HepG2 (cell line): Measurements from ENCODE around the gene PPP1R8. TPM values are rescaled to one million over a fixed set of nuclear protein-coding genes. Genes with fewer than 3 reads are reported as not detected.

ENCODE experiments used
- ATF1 ChIP-seq: IDR thresholded peaks from 2 replicates; pipeline ENCODE4 v1.6.1; 2016; ENCODE audit warnings: mild to moderate bottlenecking, control low read depth
- CBFB ChIP-seq: sonication (generic); formaldehyde crosslinking; IDR thresholded peaks from 2 replicates; pipeline ENCODE4 v1.4.0; 2020; ENCODE audit warnings: missing genetic modification reagents
- CHD2 ChIP-seq: IDR thresholded peaks from 2 replicates; pipeline ENCODE4 v1.6.1; 2011; ENCODE audit warnings: low read depth, low read length, improper control_type of control experiment
- ERF ChIP-seq: IDR thresholded peaks from 2 replicates; pipeline ENCODE4 v1.6.1; 2018; ENCODE audit warnings: missing biosample characterization, missing genetic modification reagents
- HOXA7 ChIP-seq: sonication (generic); formaldehyde crosslinking; IDR thresholded peaks from 2 replicates; pipeline ENCODE4 v1.8.1; 2022; ENCODE audit warnings: mild to moderate bottlenecking, missing genetic modification reagents, moderate library complexity
- IRF9 ChIP-seq: sonication (generic); formaldehyde crosslinking; IDR thresholded peaks from 2 replicates; pipeline ENCODE4 v1.8.0; 2022; ENCODE audit warnings: missing genetic modification reagents, mild to moderate bottlenecking, borderline replicate concordance
- JDP2 ChIP-seq: sonication (generic); formaldehyde crosslinking; IDR thresholded peaks from 2 replicates; pipeline ENCODE4 v1.8.1; 2022; ENCODE audit warnings: missing genetic modification reagents, borderline replicate concordance
- KLF15 ChIP-seq: sonication (generic); formaldehyde crosslinking; IDR thresholded peaks from 2 replicates; pipeline ENCODE4 v1.8.1; 2023; ENCODE audit warnings: borderline replicate concordance, mild to moderate bottlenecking, inconsistent platforms, missing genetic modification reagents, mixed read lengths
- MNT ChIP-seq: fragments of 450-650 bp; IDR thresholded peaks from 2 replicates; pipeline ENCODE4 v1.6.1; 2016
- MXD4 ChIP-seq: IDR thresholded peaks from 2 replicates; pipeline ENCODE4 v1.6.1; 2016; ENCODE audit warnings: mild to moderate bottlenecking, missing biosample characterization, missing genetic modification reagents
- NFYB ChIP-seq: sonication (generic); formaldehyde crosslinking; IDR thresholded peaks from 2 replicates; pipeline ENCODE4 v1.4.0; 2020; ENCODE audit warnings: missing genetic modification reagents
- TBL1XR1 ChIP-seq: fragments of 150-350 bp; IDR thresholded peaks from 2 replicates; pipeline ENCODE4 v1.6.1; 2014; ENCODE audit warnings: borderline replicate concordance, low read length; ENCODE audit not compliant: partially characterized antibody
- TERF1 ChIP-seq: sonication (generic); formaldehyde crosslinking; IDR thresholded peaks from 2 replicates; pipeline ENCODE4 v1.8.0; 2022; ENCODE audit warnings: mild to moderate bottlenecking, missing genetic modification reagents, moderate library complexity
- TFDP1 ChIP-seq: IDR thresholded peaks from 2 replicates; pipeline ENCODE4 v1.6.1; 2016; ENCODE audit warnings: missing compliant biosample characterization, missing genetic modification reagents, borderline replicate concordance
- ZFP41 ChIP-seq: sonication (generic); formaldehyde crosslinking; IDR thresholded peaks from 2 replicates; pipeline ENCODE4 v1.4.0; 2020; ENCODE audit warnings: mild to moderate bottlenecking, missing genetic modification reagents, borderline replicate concordance
- ZNF253 ChIP-seq: sonication (generic); formaldehyde crosslinking; IDR thresholded peaks from 2 replicates; pipeline ENCODE4 v1.8.0; 2022; ENCODE audit warnings: mild to moderate bottlenecking, missing genetic modification reagents, borderline replicate concordance
- ZNF354B ChIP-seq: sonication (generic); formaldehyde crosslinking; IDR thresholded peaks from 2 replicates; pipeline ENCODE4 v1.8.0; 2022; ENCODE audit warnings: mild to moderate bottlenecking, missing genetic modification reagents
- ZNF484 ChIP-seq: sonication (generic); formaldehyde crosslinking; IDR thresholded peaks from 2 replicates; pipeline ENCODE4 v1.5.1; 2020; ENCODE audit warnings: mild to moderate bottlenecking, low read depth, missing genetic modification reagents, borderline replicate concordance
- ZNF563 ChIP-seq: sonication (generic); formaldehyde crosslinking; IDR thresholded peaks from 2 replicates; pipeline ENCODE4 v1.8.0; 2022; ENCODE audit warnings: mild to moderate bottlenecking, moderate library complexity, missing genetic modification reagents
- ZNF75D ChIP-seq: sonication (generic); formaldehyde crosslinking; IDR thresholded peaks from 2 replicates; pipeline ENCODE4 v1.8.1; 2023; ENCODE audit warnings: missing genetic modification reagents, mild to moderate bottlenecking, borderline replicate concordance
- ZNF839 ChIP-seq: sonication (generic); formaldehyde crosslinking; IDR thresholded peaks from 2 replicates; pipeline ENCODE4 v1.4.0; 2020; ENCODE audit warnings: missing genetic modification reagents, mild to moderate bottlenecking, borderline replicate concordance
- polyA plus RNA-seq, 8 experiments: library from polyadenylated mRNA; depleted of rRNA in 3 of 8; stranded (reverse) in 7 of 8; unstranded in 1 of 8; fragments of >200 nt; fragmentation: Illumina TruSeq in 4 of 8; extraction: Trizol in 4 of 8; gene quantifications; 2 replicates each; pipeline versions ENCODE4 v1.2.1 to v1.2.3, GENCODE V29; 2011 to 2016; ENCODE audit warnings: low read depth in 4 of 8, missing spikeins in 1 of 8, mixed read lengths in 1 of 8; ENCODE audit not compliant: insufficient read depth in 1 of 8
- total RNA-seq, 5 experiments: library from RNA; depleted of rRNA; stranded (reverse); fragments of >200 nt; fragmentation: Illumina TruSeq; extraction: Trizol; gene quantifications; 2 replicates each; pipeline ENCODE4 v1.2.3, GENCODE V29; 2016; ENCODE audit warnings: low read depth in 1 of 5
- TF ChIP-seq, protein P1 (sequence below): sonication (generic); formaldehyde crosslinking; conservative IDR thresholded peaks from 2 replicates; pipeline ENCODE4 v1.5.0; 2020; ENCODE audit warnings: missing genetic modification reagents

PPP1R8 gene
- total and polyA plus RNA-seq, 2 of the 13 experiments (the other 11 are each of a cell fraction or from before 2014, with no cell fraction given): 38.3 to 62.2 TPM

DNA sequence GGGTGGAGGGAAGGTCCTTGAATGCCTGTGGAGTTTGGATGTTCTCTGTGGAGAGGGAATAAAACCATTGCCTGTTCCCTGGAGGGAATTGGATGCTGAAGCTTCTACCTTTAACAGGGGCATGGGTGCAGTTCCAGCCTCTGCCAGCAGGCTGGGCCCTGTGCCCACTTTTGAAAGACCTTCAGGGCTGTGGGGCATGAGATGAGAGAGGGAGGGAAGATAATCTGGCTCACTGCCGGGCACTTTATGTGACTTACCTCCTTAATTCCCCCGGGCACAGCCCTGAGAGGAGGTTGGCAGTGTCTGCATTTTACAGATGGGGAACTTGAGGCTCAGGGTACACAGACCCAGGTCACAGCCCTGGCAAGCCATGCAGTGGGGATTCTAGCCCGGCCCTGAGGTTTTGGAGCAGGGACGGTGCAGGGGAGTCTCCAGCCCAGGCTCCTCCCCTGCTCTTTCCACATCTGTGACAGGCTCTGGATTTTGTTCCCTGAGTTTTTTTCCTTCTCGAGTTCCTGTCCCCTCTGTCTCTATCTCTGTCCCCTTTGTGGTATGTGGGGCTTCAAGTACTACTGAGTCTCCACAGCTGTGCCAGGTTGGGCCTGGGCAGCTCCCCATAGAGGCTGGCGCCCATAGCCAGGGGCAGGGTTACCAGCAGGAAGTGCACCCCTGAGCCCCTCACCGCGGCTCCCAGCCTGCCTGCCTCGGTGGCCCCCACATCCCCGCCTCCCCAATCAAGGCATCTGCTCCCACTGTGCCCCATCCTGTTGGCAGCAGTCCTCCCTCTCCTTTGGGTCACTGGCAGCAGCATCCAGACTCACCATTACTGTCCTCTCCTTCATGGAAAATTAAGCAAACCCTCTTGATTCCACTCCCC is 27.7 kb downstream of the PPP1R8 start (continued):
- TF ChIP-seq MNT (no peak), ZNF354B (CRISPR knock-in tag) (no peak), ZNF839 (CRISPR knock-in tag) (no peak), IRF9 (CRISPR knock-in tag) (no peak), HOXA7 (CRISPR knock-in tag) (no peak), MXD4 (no peak), CHD2 (no peak), ATF1 (CRISPR knock-in tag) (no peak), ZNF253 (CRISPR knock-in tag) (no peak), TBL1XR1 (no peak), CBFB (no peak), NFYB (CRISPR knock-in tag) (no peak), KLF15 (CRISPR knock-in tag) (no peak), ZNF563 (CRISPR knock-in tag) (no peak), ERF (CRISPR knock-in tag) (0 out of 2 replicates have a peak, but pooled peaks have one; percentile 28), ZFP41 (CRISPR knock-in tag) (no peak), JDP2 (CRISPR knock-in tag) (no peak), TERF1 (CRISPR knock-in tag) (no peak), TFDP1 (CRISPR knock-in tag) (0 out of 2 replicates have a peak, but pooled peaks have one; percentile 28), ZNF75D (no peak), ZNF484 (no peak)
- TF ChIP-seq, protein P1, sequence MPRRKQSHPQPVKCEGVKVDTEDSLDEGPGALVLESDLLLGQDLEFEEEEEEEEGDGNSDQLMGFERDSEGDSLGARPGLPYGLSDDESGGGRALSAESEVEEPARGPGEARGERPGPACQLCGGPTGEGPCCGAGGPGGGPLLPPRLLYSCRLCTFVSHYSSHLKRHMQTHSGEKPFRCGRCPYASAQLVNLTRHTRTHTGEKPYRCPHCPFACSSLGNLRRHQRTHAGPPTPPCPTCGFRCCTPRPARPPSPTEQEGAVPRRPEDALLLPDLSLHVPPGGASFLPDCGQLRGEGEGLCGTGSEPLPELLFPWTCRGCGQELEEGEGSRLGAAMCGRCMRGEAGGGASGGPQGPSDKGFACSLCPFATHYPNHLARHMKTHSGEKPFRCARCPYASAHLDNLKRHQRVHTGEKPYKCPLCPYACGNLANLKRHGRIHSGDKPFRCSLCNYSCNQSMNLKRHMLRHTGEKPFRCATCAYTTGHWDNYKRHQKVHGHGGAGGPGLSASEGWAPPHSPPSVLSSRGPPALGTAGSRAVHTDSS (CRISPR knock-in tag): no peak
